AG09319 (cell line): Measurements from ENCODE around the gene MSRB1.

Experiments used
- DNase-seq: peaks from one replicate; pipeline ENCODE4 v3.0.0-alpha.2; 2010; ENCODE audit warnings: low read depth; ENCODE audit errors: extremely low read depth
- TF ChIP-seq, protein P1 (sequence below): IDR thresholded peaks from 2 replicates; pipeline ENCODE4 v1.5.1; 2011; ENCODE audit warnings: low read depth, mild to moderate bottlenecking, inconsistent platforms, low read length, moderate library complexity

The MSRB1 gene

DNA sequence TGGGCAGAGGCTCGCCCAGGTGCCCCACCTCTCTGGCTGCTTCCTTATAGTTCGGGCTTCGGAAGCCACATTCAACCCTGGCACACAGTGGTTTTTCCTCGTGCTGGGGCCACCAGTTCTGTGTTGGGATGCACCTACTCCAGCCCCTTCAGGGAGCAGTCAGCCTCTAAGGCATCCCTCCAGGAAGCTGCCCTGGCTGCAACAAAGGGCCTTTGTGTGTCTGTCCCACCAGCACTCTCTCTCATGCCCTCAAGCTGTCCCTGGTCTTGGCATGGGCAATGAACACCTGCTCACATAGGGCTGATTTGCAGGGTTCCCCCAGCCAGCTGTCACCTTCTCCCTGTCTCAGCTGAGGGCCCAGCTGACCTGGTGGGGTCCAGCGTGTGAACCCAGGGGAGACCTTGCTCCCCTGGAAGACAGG, 39.0 kb upstream of the MSRB1 start:
- TF ChIP-seq, protein P1, sequence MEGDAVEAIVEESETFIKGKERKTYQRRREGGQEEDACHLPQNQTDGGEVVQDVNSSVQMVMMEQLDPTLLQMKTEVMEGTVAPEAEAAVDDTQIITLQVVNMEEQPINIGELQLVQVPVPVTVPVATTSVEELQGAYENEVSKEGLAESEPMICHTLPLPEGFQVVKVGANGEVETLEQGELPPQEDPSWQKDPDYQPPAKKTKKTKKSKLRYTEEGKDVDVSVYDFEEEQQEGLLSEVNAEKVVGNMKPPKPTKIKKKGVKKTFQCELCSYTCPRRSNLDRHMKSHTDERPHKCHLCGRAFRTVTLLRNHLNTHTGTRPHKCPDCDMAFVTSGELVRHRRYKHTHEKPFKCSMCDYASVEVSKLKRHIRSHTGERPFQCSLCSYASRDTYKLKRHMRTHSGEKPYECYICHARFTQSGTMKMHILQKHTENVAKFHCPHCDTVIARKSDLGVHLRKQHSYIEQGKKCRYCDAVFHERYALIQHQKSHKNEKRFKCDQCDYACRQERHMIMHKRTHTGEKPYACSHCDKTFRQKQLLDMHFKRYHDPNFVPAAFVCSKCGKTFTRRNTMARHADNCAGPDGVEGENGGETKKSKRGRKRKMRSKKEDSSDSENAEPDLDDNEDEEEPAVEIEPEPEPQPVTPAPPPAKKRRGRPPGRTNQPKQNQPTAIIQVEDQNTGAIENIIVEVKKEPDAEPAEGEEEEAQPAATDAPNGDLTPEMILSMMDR = no peak
- no peak for DNase-seq

DNA sequence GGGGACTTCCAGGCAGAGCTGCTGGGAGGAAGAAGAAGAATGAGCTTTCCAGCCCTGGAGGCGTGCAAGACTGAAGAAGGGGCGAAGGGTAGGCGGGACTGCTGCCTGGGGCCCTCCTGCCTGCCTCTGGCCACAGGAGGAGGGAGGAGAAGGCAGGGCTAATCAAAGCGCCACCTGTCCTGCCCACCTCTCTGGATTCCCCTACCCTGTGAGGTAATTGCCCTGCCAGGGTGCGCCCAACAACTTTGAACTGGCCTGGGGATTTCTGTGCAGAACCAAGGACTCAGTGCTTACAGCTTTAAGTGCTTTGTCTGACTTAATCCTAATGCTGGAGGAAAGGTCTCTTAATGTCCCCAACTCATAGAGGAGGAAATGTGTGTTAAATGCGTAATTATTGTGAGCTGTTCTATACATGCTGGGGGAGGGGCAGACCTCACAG, 38.4 kb upstream of the MSRB1 start, which contains the start of gene NOXO1:
NOXO1 (minus strand) TSS at position 72 of the 439 bp plus-strand sequence. CDS start 290 bp downstream, outside the sequence.
- DNase-seq = no peak
- TF ChIP-seq, protein P1 = no peak

DNA sequence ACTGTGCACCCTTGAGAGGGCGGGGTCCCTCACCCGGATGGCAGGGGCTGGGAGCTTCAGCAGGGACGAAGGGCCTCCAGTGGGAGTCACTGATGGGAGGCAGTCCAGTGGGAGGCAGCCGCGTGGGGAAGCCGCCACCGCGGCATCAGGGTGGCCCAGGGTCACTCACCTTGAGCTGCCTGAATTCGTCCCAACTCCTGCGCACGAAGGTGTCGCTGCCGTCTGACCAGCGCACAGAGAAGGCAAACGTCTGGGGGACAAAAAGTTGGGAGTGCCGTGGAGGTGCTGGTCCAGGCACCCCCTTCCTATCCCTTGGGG, 37.7 kb upstream of the MSRB1 start:
- TF ChIP-seq, protein P1 = no peak
- DNase-seq = no peak

DNA sequence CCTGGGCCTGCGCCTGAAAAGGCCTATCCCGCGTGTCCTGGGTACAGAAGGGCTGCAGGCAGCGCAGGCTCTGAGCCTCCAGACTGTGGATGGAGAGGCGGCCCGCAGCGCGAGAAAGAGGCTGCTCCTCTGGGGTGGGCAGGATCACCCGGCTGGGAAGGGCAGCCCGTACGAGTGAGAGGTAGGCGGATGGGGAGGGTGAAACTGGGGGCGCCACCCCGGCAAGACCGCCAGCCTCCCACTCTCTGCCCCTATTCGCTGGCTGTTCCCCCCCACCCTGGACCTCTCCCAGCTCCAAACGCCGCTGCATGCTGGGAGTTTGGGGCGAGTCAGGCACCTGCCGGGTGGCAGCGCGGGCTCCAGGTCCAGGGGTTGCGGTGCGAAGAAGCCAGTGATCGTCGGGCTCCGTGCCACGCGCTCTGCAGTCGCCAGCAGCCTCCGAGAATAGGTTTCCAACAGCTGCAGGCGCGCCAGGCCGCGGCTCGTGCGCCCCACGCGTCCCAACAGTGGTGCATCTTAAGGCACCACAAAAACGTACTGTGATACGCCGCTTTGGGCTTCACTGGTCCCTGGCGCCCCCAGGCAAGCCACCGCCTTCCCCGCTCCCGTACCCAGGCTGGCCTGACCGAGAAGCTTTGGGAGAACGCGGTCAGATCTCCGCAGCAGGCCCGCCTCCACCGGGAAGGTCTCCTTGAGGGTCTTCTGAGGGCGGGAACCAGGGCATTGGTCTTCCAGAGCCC, 37.2 kb upstream of the MSRB1 start:
- TF ChIP-seq, protein P1 = no peak
- DNase-seq = no peak

DNA sequence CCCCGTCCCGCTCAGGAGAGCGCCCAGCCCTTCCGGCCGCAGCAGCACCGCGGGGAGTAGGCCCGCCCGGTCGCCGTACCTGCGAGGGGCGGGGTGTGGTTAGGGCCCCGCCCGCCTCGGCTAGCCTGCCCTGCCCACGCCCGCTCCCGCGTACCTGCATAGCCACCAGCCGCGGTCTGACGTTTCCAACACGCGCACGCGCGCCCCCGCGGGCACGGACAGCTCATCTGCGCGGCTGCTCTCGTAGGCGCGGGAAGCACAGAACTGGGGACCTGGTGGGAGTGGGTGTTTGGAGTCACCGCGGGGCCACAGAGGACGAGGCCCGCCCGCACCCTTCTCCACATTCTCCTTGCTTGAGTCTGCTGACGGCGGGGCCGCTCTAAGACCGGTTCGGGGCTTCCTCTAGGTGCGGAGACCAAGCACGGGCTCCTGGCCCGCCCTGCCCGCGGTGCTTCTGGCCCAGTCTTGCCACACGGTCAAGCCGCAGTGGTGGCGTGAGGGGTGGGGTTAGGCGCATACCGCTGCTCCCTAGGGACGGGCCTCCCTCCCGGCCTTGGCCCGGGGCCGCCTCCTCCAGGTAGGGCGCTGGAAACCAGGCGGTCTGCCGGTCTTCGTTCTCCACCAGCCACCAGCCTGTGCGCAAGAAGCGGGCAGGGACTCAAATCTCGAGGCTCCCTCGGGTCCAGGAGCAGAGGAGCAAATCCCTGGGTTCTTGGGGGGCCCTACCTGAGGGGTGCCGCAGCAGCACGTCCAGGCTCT, 36.5 kb upstream of the MSRB1 start:
- DNase-seq = no peak
- TF ChIP-seq, protein P1 = no peak

DNA sequence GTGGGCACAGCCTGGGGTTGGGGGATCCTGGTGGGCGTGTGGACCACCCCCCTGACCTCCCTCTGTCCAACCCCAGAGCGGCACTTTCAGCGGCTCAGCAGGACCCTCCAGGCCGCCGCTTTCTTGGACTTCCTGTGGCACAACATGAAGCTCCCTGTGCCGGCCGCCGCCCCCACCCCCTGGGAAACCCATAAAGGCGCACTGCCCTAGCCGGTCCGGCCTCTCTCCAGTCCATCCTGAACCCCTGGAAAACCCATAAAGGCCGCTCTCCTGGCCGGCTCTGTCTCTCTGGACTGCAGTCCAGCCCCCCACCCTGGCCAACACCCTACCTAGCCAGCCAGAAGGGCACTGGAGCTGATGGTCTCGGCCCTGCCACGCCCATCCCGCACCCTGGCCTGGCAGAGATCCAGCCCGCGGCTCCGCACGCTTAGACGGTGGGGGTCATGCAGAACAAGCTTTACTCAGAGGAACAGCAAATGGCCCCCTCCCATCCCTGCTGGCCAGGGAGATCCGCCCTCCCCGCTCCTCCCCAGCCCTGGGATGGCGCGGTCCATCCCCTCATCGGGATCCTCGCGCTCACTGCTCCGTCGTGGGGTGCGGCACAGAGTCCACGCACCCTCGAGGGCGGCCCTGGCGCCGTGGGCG, 35.6 kb upstream of the MSRB1 start:
- DNase-seq = no peak
- TF ChIP-seq, protein P1 = no peak

DNA sequence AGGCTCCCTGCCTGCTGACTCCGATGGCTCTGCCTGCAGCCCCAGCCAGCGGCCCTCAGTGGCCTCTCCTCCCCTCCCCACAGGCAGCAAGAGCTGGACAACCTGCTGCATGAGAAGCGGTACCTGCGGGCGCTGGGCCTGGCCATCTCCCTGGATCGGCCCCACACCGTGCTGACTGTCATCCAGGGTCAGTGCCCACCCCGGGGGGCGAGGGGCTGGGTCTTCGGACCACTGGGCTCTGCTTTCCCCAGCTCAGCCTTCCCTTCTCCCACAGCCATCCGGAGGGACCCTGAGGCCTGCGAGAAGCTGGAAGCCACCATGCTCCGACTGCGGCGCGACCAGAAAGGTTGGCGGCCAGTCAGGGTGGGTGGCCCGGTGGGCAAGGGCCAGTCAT, 34.9 kb upstream of the MSRB1 start:
- no peak for DNase-seq
- TF ChIP-seq, protein P1 = no peak
